Measurements from ENCODE around the gene WRNIP1. TPM values are rescaled to one million over a fixed set of nuclear protein-coding genes. Genes with fewer than 3 reads are reported as not detected.

WRNIP1 gene
- total RNA-seq, 1 experiment from 2014 or later = 36.3 TPM

DNA sequence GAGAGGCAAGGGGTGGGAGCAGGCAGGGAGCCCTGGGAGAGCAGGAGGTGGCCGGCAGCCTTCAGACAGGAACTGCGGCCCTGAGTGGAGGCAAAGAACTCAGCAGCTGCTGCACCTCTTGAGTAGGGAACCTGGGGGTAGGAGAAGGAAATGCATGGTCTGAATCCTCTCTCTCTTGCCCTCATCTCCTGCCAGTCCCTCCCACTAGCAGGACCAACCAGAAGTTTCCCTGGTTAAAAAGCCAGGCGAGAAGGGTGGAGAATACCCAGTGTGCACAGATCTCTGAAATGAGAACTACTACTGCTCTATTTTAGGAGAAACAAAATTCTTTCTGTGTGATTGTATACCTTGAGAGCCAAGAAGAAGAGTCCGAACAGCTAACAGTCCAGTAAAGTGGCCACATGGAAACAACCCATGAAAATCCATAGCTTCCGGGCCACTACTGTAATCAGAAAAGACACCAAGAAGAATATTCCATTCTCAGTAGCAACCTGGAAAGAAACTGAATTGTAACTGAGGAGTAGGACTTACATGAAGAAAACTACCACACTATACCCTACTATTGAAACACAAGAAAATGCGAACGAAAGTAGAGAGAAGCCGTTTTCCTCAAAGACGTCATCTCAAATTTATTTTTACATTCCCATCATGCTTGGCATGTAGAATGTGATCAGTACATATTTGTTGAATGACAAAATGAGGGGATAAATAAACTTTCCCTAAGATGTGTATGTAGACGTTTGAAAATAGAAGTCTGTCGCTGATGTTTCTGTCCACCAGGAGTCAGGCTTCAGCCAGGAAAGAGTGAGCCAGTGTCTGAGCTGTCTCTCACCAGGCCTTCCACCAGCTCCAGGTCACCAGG lies 25.6 kb downstream of the WRNIP1 start:
- ATAC-seq (peak; percentile 97), DNase-seq (ENCODE audit: low spot score) (peak; percentile 65)
- Mint-ChIP-seq H3K4me3 (no peak overlapping the region), H3K36me3 (peaks cover 17% of the 10 kb centered on the region), H3K27ac (peak overlapping the region; percentile 95), H3K9me3 (no peaks in the 10 kb centered on the region), H3K4me1 (peaks cover 13% of the 10 kb centered on the region), H3K27me3 (ENCODE audit: low read depth) (no peaks in the 10 kb centered on the region)
- ChIA-PET CTCF (interaction anchor here (0.6 to 3.2 kb wide), 56 partner anchors 8 to 1146 kb away, joined by 3 to 68 read pairs (median 5); partner anchors contain the start of genes MYLK4, NQO2, SERPINB1 and WRNIP1), POLR2A (interaction anchor here (0.7 to 1.7 kb wide), 4 partner anchors 9 to 136 kb away, joined by 5 to 8 read pairs (median 6); partner anchors contain the start of gene SERPINB1)
- TF ChIP-seq GABPB1 (CRISPR knock-in tag; IDR thresholded peaks at IDR 0.05) (0 out of 2 replicates have a peak, but pooled peaks have one; percentile 22), ZBTB21 (CRISPR knock-in tag; IDR thresholded peaks at IDR 0.05; ENCODE audit: borderline replicate concordance) (no peak)
- TF ChIP-seq, protein P1, sequence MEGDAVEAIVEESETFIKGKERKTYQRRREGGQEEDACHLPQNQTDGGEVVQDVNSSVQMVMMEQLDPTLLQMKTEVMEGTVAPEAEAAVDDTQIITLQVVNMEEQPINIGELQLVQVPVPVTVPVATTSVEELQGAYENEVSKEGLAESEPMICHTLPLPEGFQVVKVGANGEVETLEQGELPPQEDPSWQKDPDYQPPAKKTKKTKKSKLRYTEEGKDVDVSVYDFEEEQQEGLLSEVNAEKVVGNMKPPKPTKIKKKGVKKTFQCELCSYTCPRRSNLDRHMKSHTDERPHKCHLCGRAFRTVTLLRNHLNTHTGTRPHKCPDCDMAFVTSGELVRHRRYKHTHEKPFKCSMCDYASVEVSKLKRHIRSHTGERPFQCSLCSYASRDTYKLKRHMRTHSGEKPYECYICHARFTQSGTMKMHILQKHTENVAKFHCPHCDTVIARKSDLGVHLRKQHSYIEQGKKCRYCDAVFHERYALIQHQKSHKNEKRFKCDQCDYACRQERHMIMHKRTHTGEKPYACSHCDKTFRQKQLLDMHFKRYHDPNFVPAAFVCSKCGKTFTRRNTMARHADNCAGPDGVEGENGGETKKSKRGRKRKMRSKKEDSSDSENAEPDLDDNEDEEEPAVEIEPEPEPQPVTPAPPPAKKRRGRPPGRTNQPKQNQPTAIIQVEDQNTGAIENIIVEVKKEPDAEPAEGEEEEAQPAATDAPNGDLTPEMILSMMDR (IDR thresholded peaks at IDR 0.05) = peak; percentile 43

DNA sequence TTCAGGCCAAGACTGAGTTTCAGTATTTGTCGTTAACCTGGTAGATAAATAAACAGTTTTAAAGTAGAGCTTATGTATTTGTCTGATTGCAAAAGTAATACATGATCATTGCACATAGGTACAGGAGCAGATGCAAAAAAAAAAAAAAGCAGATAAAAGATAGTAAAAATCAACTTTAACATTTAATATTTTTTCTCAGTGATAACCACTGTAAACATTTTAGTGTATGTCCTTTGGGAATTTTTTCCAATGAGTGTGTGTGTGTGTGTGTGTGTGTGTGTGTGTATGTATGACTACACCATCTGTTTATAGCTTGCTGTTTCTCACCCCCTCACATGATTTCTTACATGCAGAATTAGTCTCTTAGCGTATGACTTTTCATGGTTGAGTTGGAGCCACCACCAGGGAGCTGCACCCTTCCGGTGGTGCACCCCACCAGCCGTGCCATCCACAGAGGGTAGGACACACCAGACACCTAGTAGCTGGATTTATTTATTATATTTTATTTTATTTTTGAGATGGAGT lies 26.3 kb downstream of the WRNIP1 start:
- DNase-seq (ENCODE audit: low spot score) = no peak
- H3K4me3 Mint-ChIP-seq = no peak overlapping the region
- ChIA-PET CTCF (interaction anchor here (0.6 to 3.2 kb wide), 54 partner anchors 8 to 1147 kb away, joined by 3 to 68 read pairs (median 6); partner anchors contain the start of genes MYLK4, NQO2, SERPINB1 and WRNIP1), POLR2A (interaction anchor here (0.7 to 1.7 kb wide), 4 partner anchors 9 to 135 kb away, joined by 5 to 8 read pairs (median 6); partner anchors contain the start of gene SERPINB1)
- no peak for ATAC-seq
- H3K4me1 Mint-ChIP-seq = peaks cover 13% of the 10 kb centered on the region
- H3K36me3 Mint-ChIP-seq = peaks cover 12% of the 10 kb centered on the region
- no peaks in the 10 kb centered on the region for H3K27me3 Mint-ChIP-seq (ENCODE audit: low read depth)
- H3K9me3 Mint-ChIP-seq = no peaks in the 10 kb centered on the region
- TF ChIP-seq TEAD4 (CRISPR knock-in tag; IDR thresholded peaks at IDR 0.05) (no peak), ETV6 (CRISPR knock-in tag; IDR thresholded peaks at IDR 0.05) (no peak), GABPB1 (CRISPR knock-in tag; IDR thresholded peaks at IDR 0.05) (no peak), ZNF219 (CRISPR knock-in tag; IDR thresholded peaks at IDR 0.05; ENCODE audit: borderline replicate concordance) (no peak), GTF2I (CRISPR knock-in tag; conservative IDR thresholded peaks at IDR 0.05) (no peak), SOX15 (CRISPR knock-in tag; IDR thresholded peaks at IDR 0.05) (no peak), NR1H2 (CRISPR knock-in tag; IDR thresholded peaks at IDR 0.05) (no peak), ZNF138 (CRISPR knock-in tag; conservative IDR thresholded peaks at IDR 0.05) (no peak)
- TF ChIP-seq, protein P2, sequence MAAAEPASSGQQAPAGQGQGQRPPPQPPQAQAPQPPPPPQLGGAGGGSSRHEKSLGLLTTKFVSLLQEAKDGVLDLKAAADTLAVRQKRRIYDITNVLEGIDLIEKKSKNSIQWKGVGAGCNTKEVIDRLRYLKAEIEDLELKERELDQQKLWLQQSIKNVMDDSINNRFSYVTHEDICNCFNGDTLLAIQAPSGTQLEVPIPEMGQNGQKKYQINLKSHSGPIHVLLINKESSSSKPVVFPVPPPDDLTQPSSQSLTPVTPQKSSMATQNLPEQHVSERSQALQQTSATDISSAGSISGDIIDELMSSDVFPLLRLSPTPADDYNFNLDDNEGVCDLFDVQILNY (CRISPR knock-in tag; IDR thresholded peaks at IDR 0.05) = no peak
- TF ChIP-seq, protein P3, sequence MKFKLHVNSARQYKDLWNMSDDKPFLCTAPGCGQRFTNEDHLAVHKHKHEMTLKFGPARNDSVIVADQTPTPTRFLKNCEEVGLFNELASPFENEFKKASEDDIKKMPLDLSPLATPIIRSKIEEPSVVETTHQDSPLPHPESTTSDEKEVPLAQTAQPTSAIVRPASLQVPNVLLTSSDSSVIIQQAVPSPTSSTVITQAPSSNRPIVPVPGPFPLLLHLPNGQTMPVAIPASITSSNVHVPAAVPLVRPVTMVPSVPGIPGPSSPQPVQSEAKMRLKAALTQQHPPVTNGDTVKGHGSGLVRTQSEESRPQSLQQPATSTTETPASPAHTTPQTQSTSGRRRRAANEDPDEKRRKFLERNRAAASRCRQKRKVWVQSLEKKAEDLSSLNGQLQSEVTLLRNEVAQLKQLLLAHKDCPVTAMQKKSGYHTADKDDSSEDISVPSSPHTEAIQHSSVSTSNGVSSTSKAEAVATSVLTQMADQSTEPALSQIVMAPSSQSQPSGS (CRISPR knock-in tag; IDR thresholded peaks at IDR 0.05; ENCODE audit: borderline replicate concordance, low read depth) = no peak
- TF ChIP-seq, protein P4, sequence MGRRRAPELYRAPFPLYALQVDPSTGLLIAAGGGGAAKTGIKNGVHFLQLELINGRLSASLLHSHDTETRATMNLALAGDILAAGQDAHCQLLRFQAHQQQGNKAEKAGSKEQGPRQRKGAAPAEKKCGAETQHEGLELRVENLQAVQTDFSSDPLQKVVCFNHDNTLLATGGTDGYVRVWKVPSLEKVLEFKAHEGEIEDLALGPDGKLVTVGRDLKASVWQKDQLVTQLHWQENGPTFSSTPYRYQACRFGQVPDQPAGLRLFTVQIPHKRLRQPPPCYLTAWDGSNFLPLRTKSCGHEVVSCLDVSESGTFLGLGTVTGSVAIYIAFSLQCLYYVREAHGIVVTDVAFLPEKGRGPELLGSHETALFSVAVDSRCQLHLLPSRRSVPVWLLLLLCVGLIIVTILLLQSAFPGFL (CRISPR knock-in tag; IDR thresholded peaks at IDR 0.05; ENCODE audit: borderline replicate concordance) = no peak
- TF ChIP-seq, protein P1 (IDR thresholded peaks at IDR 0.05) = no peak
- peak overlapping the region; percentile 95 for H3K27ac Mint-ChIP-seq

All from WTC11 (cell line).